DOHH2 (cell line): Measurements from ENCODE around the gene VWC2.

Experiments used
- CTCF ChIP-seq: fragments of 200-600 bp; sonication (generic); IDR thresholded peaks from one replicate; pipeline ENCODE4 v1.5.1; 2014; ENCODE audit warnings: antibody characterized with exemption, mild to moderate bottlenecking, low read depth, low read length; ENCODE audit not compliant: poor library complexity, severe bottlenecking
- EZH2phosphoT487 ChIP-seq: fragments of 200-600 bp; sonication (generic); IDR thresholded peaks from 2 replicates; pipeline ENCODE4 v1.6.1; 2017; ENCODE audit warnings: borderline replicate concordance, mild to moderate bottlenecking, antibody characterized with exemption, low read length, moderate library complexity, mixed read lengths

GRCh38 chr7:49731836-49732235 is 41.6 kb upstream of the VWC2 start:
- TF ChIP-seq CTCF (no peak), EZH2phosphoT487 (no peak)
